VCaP (cell line): Measurements from ENCODE around the gene SLC35B2.

ENCODE experiments used
- H3K27ac ChIP-seq: fragments of 450-650 bp; 2 replicates; pipeline ENCODE4 v1.5.1; 2017
- CTCF ChIP-seq: fragments of 450-650 bp; conservative IDR thresholded peaks from 2 replicates; pipeline ENCODE4 v1.5.1; 2017; ENCODE audit warnings: mild to moderate bottlenecking, moderate library complexity

The SLC35B2 gene

GRCh38 chr6:44301782-44302564, 44.6 kb upstream of the SLC35B2 start:
- H3K27ac ChIP-seq = no peak overlapping the region
- TF ChIP-seq CTCF = no peak

GRCh38 chr6:44301106-44301505, 43.8 kb upstream of the SLC35B2 start:
- no peak overlapping the region for H3K27ac ChIP-seq

GRCh38 chr6:44300292-44300823, 43.0 kb upstream of the SLC35B2 start:
- TF ChIP-seq CTCF = no peak
- no peak overlapping the region for H3K27ac ChIP-seq

More at GRCh38 chr6:44301106-44301505, 43.8 kb upstream of the SLC35B2 start:
- no peak for TF ChIP-seq CTCF

GRCh38 chr6:44298864-44299263, 41.5 kb upstream of the SLC35B2 start:
- no peak for TF ChIP-seq CTCF
- no peak overlapping the region for H3K27ac ChIP-seq

GRCh38 chr6:44298055-44298803, 40.9 kb upstream of the SLC35B2 start:
- no peak; the same call in 1 of the 2 replicates for TF ChIP-seq CTCF
- peak overlapping the region; percentile 45; the same call in 1 of the 2 replicates for H3K27ac ChIP-seq

- peak overlapping the region; percentile 45; the same call in 1 of the 2 replicates for H3K27ac ChIP-seq
- TF ChIP-seq CTCF = no peak
Measured at GRCh38 chr6:44297063-44298038, 40.0 kb upstream of the SLC35B2 start.
